ENCODE results near the gene RAMP2.

RAMP2 gene

GRCh38 chr17:42795465-42795864 is 34.4 kb downstream of the RAMP2 start:
- no peak for DNase-seq

GRCh38 chr17:42796066-42796758 is 35.2 kb downstream of the RAMP2 start:
- DNase-seq = no peak

- no peak for DNase-seq
Observed at GRCh38 chr17:42797067-42798007, 36.3 kb downstream of the RAMP2 start.

DNA sequence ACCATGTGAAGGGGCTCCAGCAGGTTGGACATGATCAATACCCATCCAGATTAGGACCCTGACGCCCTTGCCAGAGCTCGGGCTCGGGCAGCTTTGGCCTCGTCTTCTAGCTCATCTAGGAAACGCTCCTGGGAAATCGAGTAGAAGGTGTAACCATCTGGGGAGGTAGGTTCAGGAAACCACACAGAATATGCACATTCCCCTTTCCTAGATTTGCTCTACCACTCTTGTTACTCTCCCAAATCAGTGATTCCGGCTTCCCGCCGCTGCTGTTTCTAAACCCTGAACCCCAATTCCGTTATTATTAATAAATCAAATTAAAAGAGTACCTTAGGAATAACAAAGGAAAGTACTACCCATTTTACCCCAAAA is 37.0 kb downstream of the RAMP2 start:
- DNase-seq = no peak

- peak; percentile 73 for DNase-seq
Observed at GRCh38 chr17:42798383-42799380, 37.7 kb downstream of the RAMP2 start, which contains the start of the genes CNTD1 and COA3. Gene CNTD1 (plus strand): TSS chr17:42798861. CDS start chr17:42799068, 207 bp downstream. Gene COA3 (minus strand): TSS chr17:42798704. CDS start chr17:42798681, 23 bp downstream.

DNA sequence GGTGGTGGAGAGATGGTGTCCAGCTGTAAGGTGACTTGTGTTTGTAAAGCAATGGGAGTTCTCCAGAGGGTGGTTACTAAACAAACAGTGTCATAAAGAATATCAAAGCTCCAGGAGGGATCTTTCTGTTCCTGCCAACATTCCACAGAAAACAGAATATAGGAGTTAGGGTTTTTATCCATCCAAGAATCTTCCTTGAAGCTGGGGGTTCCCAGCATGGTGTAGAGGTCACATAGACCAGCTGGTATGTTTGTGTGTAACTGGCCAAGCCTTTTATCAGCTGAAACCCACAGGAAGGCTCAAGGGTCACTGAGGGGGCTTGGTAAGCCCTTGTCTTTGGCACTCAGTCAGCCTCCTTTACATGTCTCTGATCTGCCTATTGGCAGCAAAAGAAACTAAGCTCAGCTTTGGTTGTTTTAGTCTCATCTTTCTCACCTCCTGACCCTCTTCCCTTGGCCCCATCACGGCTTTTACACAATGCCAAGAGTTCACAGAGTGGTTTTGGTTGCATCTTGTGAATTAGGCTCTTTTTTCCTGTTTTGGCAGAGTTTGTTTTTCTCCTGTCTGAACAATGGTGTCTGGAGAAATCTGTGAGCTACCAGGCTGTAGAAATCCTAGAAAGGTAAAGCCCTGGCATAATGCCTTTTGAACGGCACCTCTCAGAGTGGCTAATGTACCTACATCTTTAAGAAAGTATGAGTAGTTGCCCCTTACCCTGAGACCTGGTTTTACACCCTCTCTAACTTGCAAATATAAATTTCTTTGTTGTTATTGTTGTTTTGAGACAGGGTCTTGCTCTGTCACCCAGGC is 42.3 kb downstream of the RAMP2 start:
- DNase-seq = no peak

- no peak for DNase-seq
Observed at GRCh38 chr17:42804918-42805367, 43.9 kb downstream of the RAMP2 start.

DNA sequence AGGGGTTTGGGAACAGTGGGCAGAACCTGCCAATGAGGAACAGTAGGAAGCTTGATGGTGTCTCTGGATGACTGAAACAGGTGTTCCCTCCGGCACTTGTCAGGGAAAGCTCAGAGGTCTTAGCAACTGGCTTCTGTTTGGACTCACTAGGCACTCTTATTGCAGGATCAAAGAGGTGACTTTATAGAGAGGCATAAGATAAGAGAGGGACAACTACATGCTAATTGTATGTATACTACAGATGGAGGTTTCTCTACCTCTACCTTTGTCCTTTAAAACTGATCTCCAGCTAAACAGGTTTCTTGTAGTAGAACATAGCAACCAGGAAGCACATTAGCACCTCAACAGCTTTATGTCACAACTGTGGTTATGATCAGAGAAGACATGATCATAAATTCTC is 45.2 kb downstream of the RAMP2 start:
- DNase-seq = no peak

DNA sequence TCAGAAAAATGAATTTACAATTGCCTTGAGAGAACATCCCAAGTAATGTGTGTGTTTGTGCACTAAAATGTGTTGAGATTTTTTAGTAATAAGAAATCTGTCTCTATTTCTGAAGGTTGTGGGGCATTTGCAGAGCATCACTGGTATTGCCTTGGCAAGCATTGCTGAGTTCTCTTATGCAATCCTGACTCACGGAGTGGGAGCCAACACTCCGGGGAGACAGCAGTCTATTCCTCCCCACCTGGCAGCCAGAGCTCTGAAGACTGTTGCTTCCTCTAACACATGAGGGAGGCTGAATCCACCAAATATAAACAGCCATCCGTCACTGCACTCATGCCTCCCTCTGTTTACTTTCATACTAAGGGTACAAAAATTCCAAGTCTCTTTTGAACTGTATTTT is 48.2 kb downstream of the RAMP2 start:
- peak; percentile 29 for DNase-seq

Measured in MV-4-11 (cell line).